DMS153 treated with DMSO at 0.1 percent for 48 hours (cell line): ENCODE data around the gene AMOTL1.
"Not testable (repeated sequence)": the region's sequence is repeated elsewhere in the genome, so short reads cannot be mapped to it uniquely, and the experiment has no call there.

Experiments
- DNase-seq: peaks from one replicate; lab custom pipeline; 2025; ENCODE audit not compliant: unreplicated experiment; lab: John Stamatoyannopoulos, UW

Gene AMOTL1

GRCh38 chr11:94913718-94914394, 145.7 kb downstream of the AMOTL1 start:
- DNase-seq, result not testable (repeated sequence)

DNA sequence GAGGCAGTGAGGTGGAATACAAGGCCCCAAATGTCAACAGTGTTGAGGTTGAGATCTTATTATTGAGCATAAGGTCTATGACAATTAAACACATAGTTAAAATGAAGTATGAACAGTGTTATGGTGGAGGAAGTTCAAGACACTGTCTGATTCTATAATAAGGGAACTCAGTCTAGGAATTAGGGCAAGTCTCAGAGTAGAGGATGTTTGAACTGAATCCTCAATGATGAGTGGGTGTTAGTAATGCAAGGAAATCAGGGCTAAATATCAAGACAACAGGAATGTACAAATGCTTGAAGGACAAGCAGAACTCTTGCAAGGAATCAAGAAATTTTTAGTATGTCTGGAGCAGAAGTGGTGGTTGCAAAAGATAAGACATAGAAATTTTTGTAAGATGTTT, 152.2 kb downstream of the AMOTL1 start:
- DNase-seq, result no peak

- DNase-seq, result no peak
Measured at GRCh38 chr11:94922321-94923003, 154.3 kb downstream of the AMOTL1 start.

DNA sequence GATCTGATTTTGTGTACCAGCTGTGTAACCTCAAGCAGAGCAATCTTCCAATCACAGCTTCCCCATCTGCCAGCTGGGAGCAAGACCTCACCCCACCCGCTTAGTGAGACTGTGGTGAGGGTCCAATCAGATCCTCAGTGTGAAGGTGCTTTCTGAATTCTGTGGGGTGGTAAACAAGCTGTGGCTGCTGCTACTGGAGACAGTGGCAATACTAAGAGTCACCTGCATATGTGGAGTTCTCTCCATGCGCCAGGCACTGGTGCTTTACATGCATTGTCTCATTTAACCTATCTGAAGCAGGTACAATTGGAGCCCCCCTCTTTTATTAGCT, 154.8 kb downstream of the AMOTL1 start:
- DNase-seq, result no peak

- DNase-seq, result no peak
Measured at GRCh38 chr11:94924171-94924572, 156.0 kb downstream of the AMOTL1 start.

GRCh38 chr11:94924612-94925011, 156.5 kb downstream of the AMOTL1 start:
- DNase-seq, result no peak

- DNase-seq, result no peak
Measured at GRCh38 chr11:94925422-94926270, 157.5 kb downstream of the AMOTL1 start.

DNA sequence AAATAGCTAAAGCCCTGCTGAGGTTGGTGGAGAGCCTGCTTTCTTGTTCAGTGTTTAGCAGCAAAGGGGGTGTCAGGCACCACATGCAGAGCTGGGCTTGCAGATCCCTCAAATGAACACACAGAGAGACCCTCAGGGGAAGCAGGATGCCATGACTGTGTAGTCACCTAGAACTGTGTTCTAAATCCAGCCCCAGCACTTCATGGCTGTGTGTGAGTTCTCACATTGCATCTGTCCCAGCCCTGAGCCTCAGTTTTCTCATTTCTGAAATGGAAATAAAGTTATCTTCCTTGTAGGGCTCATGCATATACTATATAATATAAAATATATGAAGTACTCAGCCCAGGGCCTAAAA, 158.1 kb downstream of the AMOTL1 start:
- no peak for DNase-seq
